Measurements from ENCODE around the gene ZNF587B.
"Not testable (repeated sequence)": the region's sequence is repeated elsewhere in the genome, so short reads cannot be mapped to it uniquely, and the experiment has no call there.

ZNF587B gene

DNA sequence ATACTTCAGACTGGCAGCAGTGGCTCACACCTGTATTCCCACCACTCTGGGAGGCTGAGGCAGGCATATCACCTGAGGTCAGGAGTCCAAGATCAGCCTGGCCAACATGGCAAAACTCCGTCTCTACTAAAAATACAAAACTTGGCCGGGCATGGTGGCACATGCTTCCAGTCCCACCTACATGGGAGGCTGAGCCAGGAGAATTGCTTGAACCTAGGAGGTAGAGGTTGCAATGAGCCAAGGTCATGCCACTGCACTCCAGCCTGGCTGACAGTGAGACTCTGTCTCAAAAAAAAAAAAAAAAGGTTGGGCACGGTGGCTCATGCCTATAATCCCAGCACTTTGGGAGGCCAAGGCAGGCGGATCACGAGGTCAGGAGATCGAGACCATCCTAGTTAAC, 39.6 kb downstream of the ZNF587B start:
- not testable (repeated sequence) for DNase-seq

DNA sequence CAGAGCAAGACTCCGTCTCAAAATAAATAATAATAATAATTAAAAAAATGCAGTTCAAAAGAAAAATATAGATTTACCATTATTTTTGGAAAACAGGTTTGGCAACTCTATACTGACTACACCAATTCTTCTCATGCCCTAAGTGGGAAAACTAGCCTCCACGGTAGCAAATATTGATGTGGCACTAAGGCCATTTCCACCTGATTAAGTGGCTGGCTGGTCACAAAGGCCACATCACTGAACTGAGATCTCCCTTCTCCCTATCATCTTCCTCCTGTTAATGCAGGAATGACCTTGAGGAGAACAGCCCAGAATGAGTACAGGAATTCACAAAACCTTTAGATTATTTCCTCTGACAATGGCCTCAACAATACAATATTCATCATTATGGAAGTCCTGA, 40.1 kb downstream of the ZNF587B start:
- no peak for DNase-seq

GRCh38 chr19:57872450-57872849, 42.4 kb downstream of the ZNF587B start:
- DNase-seq = no peak

- not testable (repeated sequence) for DNase-seq
Observed at GRCh38 chr19:57873883-57874799, 44.0 kb downstream of the ZNF587B start.

GRCh38 chr19:57886046-57886445, 55.9 kb downstream of the ZNF587B start:
- no peak for DNase-seq

DNA sequence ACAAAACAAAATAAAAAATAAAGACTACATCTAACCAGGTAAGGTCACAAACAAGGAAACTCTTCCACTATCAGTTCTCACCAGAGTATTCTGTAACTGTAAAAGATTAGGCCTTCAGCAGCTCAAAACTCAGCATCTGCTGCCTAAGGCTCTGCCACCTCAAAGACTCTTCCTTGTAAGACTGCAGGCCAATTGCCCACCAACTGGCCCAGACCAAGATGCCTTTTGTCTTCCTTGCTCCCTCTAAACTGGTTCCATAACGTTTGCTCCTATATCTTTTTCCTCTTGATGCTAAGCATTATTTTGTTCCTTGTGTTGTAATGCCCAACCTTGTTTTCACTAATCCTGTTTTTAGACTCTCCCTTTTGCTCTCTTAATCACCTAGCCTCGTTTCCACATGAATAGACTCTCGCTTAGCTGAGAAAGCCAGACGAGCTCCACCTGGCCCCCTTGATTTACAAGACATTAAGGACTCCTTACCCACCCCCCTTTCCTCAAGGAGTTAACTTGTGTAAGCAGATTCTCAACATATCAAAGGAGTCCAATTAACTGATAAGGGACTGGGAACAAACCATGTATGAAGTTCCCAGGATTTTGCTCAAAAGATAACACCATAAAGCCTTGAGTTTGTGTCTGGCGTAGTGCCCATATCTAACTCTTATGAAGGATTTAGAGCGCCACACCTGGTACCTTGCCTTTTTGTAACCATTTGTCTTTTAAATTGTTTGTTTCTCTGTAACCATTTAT, 57.3 kb downstream of the ZNF587B start:
- no peak for DNase-seq

- DNase-seq = no peak
Observed at GRCh38 chr19:57888107-57888559, 58.0 kb downstream of the ZNF587B start.

GRCh38 chr19:57888560-57889231, 58.6 kb downstream of the ZNF587B start, which contains the start of gene ZNF814:
ZNF814 (minus strand) TSS chr19:57889037; CDS start chr19:57888802, 235 bp downstream.
- peak; percentile 20 to 92 (median 70) for DNase-seq

- DNase-seq = not testable (repeated sequence)
Observed at GRCh38 chr19:57890706-57891105, 60.6 kb downstream of the ZNF587B start.
